GM21717 (cell line): Measurements from ENCODE around the gene MATN3.

ENCODE experiments used
- ATAC-seq: cut with Tn5 transposase; IDR thresholded peaks from one replicate; pipeline ENCODE4 v1.9.1; 2021; ENCODE audit warnings: mild to moderate bottlenecking, moderate library complexity; ENCODE audit not compliant: unreplicated experiment

Gene MATN3

DNA sequence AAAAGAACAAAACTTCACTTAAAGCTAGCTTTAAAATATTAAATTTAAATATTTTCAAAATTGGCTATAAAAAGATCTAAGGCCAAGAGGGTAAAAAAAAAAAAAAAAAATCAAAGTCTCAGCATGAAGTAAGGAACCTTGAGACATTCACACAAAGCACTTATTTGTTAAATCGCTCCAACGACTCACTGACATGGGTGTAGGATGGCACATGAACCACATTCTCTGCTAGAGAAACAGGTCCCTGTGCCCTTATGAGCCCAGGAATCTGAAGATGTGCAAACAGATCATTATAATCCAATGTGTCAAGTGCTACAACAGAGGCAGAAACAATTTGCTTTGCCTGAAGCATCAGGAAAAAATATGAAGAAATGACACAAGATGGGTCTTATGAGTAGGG, 25.2 kb upstream of the MATN3 start:
- ATAC-seq = no peak

DNA sequence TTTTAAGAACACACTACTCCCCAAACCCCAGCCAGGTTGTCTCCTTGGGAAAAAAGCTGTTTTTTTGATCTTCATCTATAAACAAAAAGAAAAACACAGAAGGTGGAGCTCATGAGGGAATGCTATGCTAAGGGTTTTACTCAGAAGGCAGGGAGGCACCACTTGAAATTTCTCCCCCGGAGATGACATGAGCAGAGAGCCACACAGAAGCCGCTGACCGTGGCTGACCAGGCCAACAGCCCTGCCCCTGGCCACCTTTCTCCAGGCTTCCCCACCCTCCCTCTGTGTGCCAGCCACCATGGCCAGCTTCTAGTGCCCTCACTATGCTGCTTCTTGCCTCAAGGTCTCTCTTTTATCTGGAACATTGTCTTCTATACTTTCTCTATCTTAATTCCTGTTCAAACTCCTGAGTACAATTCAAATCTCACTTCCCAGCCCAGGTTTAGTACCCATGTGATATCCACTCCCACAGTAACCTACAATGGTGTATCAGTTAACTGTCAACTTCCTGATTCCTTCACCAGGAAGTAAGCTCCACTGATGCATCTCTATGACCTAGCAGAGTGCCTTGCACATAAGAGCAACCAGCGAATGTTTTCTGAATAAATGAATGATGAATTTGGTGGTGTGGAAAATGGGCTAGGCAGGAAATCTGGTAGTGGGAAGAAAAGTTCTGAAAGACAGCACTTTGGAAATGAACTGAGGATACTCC, 23.6 kb upstream of the MATN3 start:
- no peak for ATAC-seq

DNA sequence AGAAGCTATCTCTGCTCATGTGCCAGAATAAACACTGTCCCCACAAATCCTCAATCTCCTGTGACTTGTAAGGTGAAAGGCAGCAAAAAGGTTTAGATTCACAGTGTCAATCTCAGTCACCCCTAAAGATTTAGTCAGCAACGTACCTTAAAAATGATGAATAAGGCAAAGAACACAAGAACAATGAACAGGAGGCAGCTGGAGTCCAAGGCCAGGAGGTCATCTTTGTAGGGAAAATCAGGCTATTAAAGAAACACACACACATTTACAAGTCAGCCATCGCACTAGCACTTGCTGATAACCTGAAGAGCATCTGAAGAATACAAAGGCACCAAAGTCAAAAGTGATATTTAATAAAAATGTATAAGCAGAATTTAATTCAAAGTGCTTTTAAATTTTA, 22.4 kb upstream of the MATN3 start:
- ATAC-seq = no peak

DNA sequence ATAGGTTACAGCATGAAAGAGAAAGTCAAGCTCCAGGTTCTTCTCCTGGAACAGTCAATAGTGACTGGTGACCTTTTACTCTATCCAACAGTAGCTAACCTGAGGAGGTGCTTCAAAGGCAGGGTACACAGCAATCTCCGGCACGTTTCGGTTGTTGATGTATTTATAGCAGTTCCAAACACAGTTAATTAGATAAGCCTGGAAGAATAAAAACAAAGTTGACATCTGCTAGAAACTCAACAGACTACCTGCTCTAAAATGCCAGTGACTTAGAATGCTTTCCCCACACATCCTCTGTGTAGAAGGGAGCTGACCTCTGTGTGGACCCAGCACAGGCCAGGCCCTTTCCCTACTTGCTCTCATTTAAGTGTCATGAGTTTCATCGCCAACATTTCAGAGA, 21.8 kb upstream of the MATN3 start:
- ATAC-seq = no peak

DNA sequence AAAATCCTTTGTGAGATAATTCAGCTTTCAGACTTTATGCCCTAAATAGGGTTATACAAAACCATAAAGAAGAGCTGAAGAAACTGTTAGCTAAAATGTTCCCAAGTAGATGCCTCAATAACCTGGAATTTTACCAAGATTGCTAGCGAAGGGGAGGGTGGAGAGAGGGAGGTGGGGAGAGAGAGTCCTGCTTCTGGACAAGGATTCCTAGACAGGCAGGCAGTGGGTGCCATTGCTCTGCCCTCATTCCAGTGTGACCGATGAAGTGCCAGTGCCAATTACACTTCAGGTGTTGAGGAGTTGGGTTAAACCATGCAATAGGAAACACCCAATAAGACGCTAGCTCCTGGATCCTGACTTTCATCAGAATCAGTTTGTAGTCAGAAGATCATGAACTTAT, 20.9 kb upstream of the MATN3 start:
- ATAC-seq = no peak

DNA sequence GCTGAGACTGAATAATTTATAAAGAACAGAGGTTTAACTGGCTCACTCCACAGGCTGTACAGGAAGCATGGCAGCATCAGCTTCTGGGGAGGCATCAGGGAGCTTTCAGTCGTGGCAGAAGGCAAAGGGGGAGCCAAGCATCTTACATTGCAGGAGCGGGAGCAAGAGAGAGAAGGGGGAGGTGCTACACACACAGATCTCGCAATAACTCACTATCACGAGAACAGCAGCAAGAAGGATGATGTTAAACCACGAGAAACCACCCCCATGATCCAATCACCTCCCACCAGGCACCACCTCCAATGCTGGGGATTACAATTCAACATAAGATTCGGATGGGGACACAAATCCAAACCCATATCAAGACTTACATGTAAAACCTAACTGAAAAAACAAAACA, 17.8 kb upstream of the MATN3 start:
- no peak for ATAC-seq

DNA sequence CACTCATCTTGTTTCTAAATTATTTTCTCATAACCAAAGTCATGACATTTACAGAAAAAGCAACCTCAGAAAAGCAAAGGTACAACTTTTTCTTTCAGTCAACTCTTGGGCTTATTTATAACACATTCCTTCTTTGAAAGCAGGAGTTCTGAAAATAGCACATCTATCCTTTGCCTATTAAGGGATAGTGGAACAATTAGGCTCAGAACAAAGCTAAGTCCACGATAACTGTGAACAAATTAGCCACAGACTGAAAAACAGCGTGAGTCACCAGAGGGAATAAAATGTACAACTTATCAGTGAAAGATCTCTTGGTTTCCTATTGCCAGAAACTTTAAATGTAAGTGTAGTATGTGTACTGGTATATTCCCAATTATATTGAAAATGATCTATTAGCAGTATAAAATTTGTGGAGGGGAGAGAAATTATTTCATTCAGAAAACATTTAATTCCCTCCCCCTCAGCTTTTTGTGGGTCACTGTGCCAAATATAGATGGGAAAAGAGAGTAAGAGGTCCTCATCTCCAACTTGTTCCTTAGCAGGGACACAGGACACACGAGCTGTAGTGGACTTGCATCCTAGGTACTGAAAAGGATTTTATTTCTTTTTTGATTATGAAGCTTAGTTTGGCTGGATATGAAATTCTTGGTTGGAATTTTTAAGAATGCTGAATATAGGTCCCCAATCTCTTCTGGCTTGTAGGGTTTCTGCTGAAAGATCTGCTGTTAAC, 15.4 kb upstream of the MATN3 start:
- no peak for ATAC-seq

DNA sequence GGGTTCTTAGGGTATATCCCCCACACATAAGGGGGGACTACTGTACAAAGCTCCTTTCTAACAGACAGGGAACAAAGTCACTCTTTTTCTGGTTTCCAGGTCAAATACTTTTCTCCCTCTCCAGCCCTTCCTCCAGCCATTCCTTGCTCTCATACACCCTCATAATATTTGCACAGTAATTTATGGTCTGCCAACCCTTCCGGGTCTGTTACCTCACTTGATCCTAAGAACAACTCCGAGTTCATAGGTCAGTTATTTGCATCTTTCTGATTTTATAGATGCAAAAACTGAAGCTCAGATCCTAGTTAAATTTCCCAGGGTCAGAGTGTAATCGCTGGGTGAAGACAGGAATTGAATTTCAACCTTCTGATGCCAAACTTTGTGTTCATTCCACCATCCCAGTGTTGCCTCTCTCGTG, 14.8 kb upstream of the MATN3 start:
- ATAC-seq = no peak

DNA sequence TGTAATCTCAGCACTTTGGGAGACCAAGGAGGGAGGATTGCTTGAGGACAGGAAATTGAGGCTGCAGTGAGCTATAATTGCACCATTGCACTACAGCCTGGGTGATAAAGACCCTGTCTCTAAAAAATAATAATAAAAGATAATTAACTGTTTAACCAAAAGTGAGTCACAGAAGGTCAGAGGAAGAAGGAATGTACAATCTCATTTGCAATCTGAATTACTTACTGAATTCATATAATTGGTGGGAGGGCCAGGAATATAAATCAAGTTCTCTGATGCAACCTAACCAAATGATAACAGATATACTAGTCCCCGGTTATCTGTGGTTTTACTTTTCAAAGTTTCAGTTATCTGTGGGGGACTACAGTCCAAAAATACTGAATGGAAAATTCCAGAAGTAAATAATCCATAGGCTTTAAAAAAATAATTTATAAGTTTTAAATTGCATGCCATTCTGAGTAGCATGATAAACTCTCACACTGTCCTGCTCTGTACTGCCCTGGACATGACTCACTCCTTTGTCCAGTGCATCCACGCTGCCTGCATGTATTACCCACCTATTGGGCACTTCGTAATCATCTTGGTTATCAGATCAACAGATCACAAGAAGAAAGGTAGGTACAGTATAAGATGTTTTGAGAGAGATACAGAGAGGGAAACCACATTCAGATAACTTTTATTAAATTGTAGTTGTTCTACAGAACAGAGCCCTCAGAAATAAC, 12.8 kb upstream of the MATN3 start:
- ATAC-seq = no peak

DNA sequence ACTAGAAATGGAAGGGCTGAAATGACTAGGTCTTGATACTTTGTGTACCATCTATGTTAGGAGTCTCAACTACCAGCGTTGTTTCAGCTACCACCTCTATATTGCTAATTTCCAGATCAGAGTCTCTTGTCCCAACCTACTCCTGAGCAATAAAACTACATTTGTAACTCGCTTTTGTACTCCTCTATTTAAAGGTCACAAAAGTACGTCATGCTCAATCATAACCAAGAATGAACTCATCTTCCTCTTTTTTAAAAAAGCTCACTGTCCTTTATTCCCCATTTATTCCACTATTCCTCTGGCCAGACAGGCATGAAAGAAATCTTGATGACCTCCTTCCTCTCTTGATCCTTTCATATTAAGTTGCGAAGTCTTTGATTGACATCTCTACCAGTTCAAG, 11.2 kb upstream of the MATN3 start:
- no peak for ATAC-seq

DNA sequence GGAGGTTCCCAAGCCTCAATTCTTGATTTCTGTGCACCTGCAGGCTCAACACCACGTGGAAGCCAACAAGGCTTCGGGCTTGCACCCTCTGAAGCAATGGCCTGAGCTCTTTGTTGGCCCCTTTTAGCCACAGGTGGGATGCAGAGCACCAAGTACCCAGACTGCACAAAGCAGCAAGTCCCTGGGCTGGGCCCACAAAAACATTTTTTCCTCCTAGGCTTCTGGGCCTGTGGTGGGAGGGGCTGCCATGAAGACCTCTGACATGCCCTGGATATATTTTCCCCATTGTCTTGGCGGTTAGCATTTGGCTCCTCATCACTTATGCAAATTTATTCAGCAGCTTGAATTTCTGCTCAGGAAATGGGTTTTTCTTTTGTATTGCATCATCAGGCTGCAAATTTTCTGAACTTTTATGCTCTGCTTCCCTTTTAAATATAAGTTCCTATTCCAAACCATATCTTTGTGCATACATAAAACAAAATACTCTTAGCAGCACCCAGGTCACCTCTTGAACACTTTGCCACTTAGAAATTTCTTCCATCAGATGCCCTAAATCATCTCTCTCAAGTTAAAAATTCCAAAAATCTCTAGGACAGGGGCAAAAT, 9.0 kb upstream of the MATN3 start:
- no peak for ATAC-seq

DNA sequence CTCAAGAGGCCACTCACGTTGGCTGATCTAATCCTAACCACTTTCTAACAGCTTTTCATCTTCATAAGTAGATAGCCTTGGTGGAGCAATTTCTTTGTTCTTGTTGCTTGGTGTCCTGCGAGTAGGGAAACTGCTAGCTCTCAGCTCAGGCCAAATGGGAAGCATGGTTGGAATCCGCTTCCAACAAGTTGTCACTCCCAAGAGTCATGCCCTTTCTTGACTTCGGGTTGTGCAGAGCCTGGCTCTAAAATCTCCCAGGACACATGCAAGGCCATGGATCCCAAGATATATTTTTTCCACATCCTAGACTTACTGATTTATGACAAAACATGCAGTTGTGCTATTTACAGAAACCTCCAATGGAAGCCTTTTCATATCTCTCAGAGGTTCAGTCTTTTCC, 7.3 kb upstream of the MATN3 start:
- no peak for ATAC-seq

DNA sequence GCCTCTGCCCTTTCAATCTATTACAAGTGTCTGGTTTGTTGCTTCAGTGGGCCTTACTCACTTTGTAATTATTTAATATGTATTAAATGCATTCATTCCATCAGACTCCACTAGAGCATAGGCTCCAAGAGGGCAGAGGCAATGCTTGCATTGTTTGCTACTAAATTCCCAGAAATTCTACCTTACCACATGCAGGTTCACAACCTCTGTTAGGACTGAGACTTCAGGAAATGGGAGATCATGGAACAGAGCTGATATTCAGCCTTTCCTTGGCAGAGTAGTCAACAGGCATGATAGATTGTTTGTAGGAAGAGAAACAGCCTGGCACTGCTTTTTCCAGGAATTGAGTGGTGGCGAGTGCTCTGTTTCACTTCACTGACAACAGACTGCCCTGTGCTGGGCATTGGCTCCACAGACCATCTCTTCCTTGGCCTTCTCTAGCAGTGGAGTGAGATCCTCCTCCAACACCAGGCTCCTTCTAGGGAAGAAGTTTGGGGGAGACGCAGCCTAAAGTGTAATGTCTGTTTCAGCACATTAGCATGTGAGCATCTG, 6.2 kb upstream of the MATN3 start:
- ATAC-seq = no peak

DNA sequence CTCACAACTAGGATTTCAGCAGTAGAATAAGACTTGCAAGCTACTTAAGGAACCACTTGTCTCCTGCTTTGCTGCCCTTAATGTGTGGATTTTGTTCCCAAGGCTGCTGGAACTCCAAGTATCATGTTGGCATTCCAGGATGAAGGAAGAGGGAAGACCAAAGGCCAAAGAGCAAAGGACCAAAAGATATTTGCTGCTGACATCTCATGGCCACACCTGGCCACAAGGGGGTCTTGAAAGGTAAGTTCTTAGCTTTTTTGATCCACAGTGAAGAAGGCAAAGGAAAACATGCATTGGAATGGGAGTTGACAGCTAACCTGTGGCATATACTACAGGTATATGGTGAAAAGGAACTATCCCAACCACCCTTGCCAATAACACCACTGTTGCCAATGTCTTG, 3.9 kb upstream of the MATN3 start:
- ATAC-seq = no peak

DNA sequence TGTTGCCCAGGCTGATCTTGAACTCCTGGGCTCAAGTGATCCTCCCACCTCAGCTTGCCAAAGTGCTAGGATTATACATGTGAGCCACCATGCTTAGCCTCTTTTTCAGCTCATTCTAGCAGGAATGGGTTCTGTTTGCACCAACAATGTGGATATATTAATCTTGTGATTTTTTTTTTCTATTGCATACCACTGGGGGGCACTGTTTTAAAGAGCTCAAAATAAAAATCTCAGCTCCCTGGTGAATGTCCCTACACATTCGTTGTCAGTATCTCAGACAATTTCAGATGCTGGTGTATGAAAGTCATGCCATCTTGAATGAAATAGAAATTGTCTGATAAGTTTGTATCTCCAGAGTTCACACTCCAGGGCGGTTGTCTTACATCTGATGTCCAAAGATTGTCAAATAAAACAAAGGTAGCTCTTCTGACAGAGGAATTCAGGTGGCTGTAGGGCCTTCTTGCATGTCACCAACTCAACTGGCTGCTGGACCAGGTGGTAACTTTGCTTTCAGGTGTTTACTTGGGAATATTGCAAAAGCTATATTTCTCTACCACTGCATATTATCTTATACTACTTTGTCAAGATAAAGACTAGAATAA, 3.1 kb upstream of the MATN3 start:
- ATAC-seq = no peak

DNA sequence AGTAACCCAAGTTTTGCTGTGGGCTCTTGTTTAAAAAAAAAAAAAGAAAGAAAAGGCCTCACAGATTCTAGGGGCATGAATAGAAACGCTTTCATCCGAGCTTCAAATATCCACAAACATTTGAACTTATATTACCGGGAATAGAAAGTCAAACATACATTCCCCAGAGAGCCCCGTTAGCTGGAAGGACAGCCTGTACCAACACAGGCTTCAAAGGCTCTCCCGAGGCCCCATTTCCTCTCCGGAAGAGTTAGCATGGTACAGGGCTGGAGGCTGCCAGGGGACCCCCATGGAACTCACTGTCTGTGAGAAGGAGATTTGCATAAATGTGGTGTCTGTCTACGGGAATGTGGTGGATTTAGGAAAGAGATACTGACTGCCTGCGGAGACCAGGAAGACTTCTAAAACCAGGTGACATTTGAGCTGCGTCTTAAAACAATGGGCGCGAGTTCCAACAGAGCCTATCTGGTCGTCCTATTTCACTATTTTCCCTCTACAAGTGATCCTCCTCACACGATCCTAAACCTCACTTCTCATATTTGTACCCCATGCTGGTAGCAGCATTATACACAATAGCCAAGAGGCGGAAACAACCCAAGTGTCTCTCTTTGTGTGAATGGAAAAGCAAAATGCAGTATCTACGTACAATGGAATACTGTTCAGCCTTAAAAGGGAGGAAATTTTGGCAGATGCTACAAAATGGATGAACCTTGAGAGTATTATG, 820 bp upstream of the MATN3 start:
- no peak for ATAC-seq

DNA sequence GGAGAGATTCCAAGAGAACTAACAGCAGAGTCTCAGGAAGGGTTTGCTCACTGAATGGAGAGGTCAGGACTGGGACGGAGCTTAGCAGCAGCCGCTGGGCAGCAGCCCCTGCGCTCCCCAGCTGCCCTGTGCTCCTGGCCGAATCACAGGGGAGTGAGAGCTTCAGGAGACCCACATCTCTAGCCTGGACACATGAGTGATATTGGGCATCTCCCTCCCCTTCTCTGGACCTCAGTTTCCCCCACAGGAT, 511 bp downstream of the MATN3 start:
- ATAC-seq = no peak

DNA sequence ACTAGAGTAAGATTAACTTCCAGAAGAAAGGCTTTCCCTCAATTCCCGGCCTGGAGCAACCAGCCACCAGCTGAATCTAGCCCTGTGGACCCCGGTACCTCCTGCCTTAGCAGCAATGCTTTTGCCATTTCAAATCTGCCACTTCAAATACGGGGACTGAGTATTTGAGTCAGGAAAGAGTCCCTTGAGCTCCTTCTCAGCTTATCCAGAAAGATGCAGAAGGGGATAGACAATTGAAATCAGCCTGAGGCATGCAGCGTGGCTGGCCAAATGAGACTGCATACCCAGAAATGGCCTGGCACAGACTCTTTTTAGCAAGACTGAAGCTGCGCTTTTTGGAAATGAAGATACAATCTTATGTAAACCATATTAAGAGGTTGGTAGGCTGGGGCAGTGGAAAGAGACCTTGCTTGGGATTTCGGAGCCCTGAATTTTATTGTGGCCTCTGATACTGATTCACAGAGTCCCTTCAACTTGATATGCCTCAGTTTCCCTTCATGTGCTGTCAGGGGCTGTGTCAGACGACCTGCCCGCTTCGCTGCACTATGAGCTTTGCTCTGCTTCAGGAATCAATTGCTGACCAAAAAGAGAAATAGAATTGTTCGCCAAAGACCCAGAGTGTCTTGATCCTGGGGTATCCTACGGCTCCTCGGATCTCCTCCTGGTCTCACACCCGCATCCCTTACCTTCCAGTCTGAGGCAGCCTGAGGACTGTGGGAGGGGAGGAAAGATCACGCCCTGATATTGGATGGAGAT, 1.0 kb downstream of the MATN3 start:
- no peak for ATAC-seq

DNA sequence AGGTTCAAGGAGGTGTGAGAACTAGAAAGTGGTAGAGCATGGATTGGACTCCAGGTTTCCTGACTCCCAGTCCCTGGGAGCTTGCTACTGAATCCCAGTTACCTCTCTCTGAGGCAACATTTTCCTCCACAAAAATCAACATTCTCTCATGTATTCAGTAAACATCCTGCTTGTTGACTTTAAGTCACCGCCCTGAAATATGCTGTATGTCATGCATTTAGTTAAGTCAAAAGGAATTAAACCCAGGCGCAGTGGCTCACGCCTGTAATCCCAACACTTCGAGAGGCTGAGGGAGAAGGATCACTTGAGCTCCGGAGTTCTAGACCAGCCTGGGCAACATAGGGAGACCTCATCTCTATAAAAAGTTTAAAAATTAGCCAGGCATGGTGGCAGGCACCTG, 3.8 kb downstream of the MATN3 start:
- no peak for ATAC-seq

DNA sequence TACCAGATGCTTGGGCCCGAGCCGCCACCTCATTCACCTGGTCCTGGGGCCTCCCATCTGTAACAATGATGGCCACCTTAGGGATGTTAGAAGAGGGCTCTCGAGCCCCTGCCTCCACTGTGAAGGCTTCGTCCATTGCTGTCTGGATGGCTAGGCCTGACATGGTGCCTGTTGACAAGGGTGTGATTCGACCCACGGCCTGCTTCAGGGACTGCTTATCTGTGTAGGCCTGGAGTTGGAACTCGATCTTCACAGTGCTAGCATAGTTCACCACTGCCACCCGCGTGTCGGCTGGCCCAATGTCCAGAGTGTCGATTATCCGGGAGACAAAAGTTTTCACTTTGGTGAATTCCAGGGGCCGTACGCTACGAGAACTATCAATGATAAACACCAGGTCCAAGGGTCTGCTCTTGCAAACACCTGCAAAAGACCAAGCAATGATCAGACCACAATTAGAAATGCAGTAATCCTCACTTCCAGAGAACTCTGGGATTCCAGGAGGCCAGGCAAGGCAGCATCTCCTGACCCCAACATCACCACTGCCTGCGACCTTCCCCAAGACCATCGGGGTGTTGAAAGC, 6.5 kb downstream of the MATN3 start:
- ATAC-seq = no peak
